ENCODE data around the gene SCN3B.

SCN3B gene

DNA sequence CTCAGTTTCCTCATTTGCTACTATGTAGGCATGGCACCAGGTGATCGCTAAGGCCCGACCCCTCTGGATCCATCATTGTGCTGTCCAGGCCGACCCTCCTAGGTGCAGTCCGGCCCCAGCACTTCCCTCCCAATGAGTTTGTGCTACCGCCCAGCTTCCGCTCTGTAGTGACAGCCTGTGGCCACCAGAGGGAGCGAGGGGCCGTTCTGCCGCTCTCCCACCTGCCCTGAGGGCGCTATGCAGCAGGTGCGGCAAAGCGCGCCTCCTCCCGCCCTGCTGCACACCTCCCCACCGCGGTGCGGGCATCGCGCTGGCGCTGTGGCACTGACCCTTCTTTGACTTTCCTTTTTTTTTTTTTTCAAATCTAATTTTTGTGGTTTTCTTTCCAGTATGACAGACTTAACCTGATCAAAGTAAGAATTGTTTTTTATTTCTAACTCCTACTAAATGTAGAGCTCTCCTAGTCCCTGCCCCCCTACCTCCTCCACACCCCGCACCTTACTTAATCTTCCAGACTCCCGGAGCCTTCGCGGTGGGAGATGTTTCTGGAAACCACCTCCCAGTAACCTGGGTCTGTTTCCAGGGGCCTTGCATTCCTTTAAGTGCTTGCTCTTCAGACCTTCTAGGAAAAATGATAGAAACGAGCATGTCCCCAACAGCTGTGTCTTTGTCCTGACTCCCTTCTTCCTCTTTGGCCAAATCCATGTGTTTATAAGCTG, 73.7 kb downstream of the SCN3B start:
- FAIRE-seq (peak; percentile 85), DNase-seq (ENCODE audit: extremely low spot score, insufficient read length, low read depth) (peak; percentile 67)

DNA sequence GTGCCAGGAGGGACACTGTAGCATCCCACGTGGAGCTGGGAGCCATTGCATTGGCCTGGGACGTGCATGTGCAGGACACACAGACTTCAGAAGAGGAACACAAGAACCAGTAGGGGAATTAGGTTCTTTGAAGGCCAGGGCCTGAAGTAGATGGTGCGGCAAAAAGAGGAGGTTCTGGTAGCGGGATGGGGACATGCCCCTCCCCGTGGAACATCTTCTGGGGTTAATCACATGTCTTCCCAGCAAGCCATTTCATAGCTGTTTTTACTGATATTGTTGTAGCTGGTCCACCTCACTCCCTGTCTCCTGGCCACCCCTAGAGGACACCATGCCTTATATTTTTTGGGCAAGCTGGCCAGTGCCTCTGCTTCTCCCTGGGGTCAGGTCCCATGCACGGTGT, 74.3 kb downstream of the SCN3B start:
- no peak for FAIRE-seq
- no peak for DNase-seq (ENCODE audit: extremely low spot score, insufficient read length, low read depth)

DNA sequence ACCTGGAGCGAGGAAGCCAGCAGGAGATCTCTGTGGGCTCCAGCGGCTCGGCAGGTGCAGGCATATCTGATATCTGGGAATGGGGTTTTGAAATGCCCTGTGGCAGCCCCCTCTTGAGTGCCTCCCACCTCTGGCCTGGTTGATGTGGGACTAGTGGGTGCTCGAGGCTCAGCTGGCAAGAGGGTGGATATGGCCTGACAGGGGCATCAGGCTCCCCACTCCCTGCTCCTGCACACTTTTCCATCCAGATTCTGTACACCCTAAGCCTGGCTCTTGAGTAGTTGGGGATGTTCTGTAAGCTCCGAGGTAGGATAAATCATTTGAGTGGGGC, 75.0 kb downstream of the SCN3B start:
- DNase-seq (ENCODE audit: extremely low spot score, insufficient read length, low read depth) (no peak), FAIRE-seq (no peak)

Measured in GM18507 (cell line).